Activated T-helper 9 cell treated with anti-CD3 and anti-CD28 coated beads, Interleukin-2, amount 50 U/mL, for 16 hours (primary cell): ENCODE measurements around the gene KRTAP3-3.
"Not testable (repeated sequence)": the region's sequence is repeated elsewhere in the genome, so short reads cannot be mapped to it uniquely, and the experiment has no call there.

Source experiments
- DNase-seq: peaks from one replicate; pipeline ENCODE4 v3.0.0-alpha.2; 2020; ENCODE audit warnings: low read depth

Gene KRTAP3-3

GRCh38 chr17:40993839-40994238 lies at the start of gene KRTAP3-3:
Gene KRTAP3-3, minus strand, starts transcription at chr17:40994164. Its CDS starts 67 bp downstream, at chr17:40994097.
- DNase-seq, result no peak

- no peak for DNase-seq
Observed at GRCh38 chr17:41042953-41043352, 49.0 kb upstream of the KRTAP3-3 start.

GRCh38 chr17:41040783-41041571 lies 47.0 kb upstream of the KRTAP3-3 start, which contains the start of gene KRTAP1-1:
Gene KRTAP1-1, minus strand, starts transcription at chr17:41041450. Its CDS starts 53 bp downstream, at chr17:41041397.
- not testable (repeated sequence) for DNase-seq

GRCh38 chr17:41037853-41038350 lies 43.9 kb upstream of the KRTAP3-3 start:
- DNase-seq, result no peak

- not testable (repeated sequence) for DNase-seq
Observed at GRCh38 chr17:41034346-41034935, 40.5 kb upstream of the KRTAP3-3 start, which contains the start of gene KRTAP1-3. Gene KRTAP1-3, minus strand, starts transcription at chr17:41034874. Its CDS starts 53 bp downstream, at chr17:41034821.

- no peak for DNase-seq
Observed at GRCh38 chr17:41029633-41030245, 35.8 kb upstream of the KRTAP3-3 start, which contains the start of gene KRTAP1-4. Gene KRTAP1-4, minus strand, starts transcription at chr17:41030195. Its CDS starts 117 bp downstream, at chr17:41030078.

- DNase-seq, result no peak
Observed at GRCh38 chr17:41026715-41027471, 32.9 kb upstream of the KRTAP3-3 start, which contains the start of gene KRTAP1-5. Gene KRTAP1-5, minus strand, starts transcription at chr17:41027208. Its CDS starts 53 bp downstream, at chr17:41027155.

GRCh38 chr17:41024697-41025096 lies 30.7 kb upstream of the KRTAP3-3 start:
- DNase-seq, result no peak

- no peak for DNase-seq
Observed at GRCh38 chr17:41020336-41020735, 26.4 kb upstream of the KRTAP3-3 start.

GRCh38 chr17:41019415-41019814 lies 25.5 kb upstream of the KRTAP3-3 start:
- DNase-seq, result no peak

GRCh38 chr17:41018541-41018940 lies 24.6 kb upstream of the KRTAP3-3 start:
- no peak for DNase-seq

- DNase-seq, result no peak
Observed at GRCh38 chr17:41016578-41017215, 22.7 kb upstream of the KRTAP3-3 start.

GRCh38 chr17:41015454-41015853 lies 21.5 kb upstream of the KRTAP3-3 start:
- DNase-seq, result no peak

GRCh38 chr17:41013606-41014005 lies 19.6 kb upstream of the KRTAP3-3 start:
- DNase-seq, result no peak

- no peak for DNase-seq
Observed at GRCh38 chr17:41013181-41013580, 19.2 kb upstream of the KRTAP3-3 start.

GRCh38 chr17:41012326-41013120 lies 18.6 kb upstream of the KRTAP3-3 start:
- no peak for DNase-seq

- DNase-seq, result no peak
Observed at GRCh38 chr17:41010441-41010840, 16.5 kb upstream of the KRTAP3-3 start.

GRCh38 chr17:41009936-41010335 lies 16.0 kb upstream of the KRTAP3-3 start:
- DNase-seq, result no peak

- DNase-seq, result no peak
Observed at GRCh38 chr17:41009301-41009760, 15.4 kb upstream of the KRTAP3-3 start.

GRCh38 chr17:41008811-41009210 lies 14.8 kb upstream of the KRTAP3-3 start, which contains the start of gene KRTAP3-1:
Gene KRTAP3-1, minus strand, starts transcription at chr17:41009128. Its CDS starts 54 bp downstream, at chr17:41009074.
- no peak for DNase-seq
